ENCODE results near the gene SSB.

GRCh38 chr2:169827272-169828140 lies 28.8 kb downstream of the SSB start, which contains the start of gene UBR3:
- no peak for TF ChIP-seq CTCF (IDR thresholded peaks at IDR 0.05)
- TF ChIP-seq POLR2A (IDR thresholded peaks at IDR 0.05): peak; percentile 80 to 82
- peak in 1 of 3 donors; percentile 36 for TF ChIP-seq POLR2AphosphoS5 (IDR thresholded peaks at IDR 0.05)
